IMR-90 (cell line): ENCODE data around the gene FCMR. TPM values are rescaled to one million over a fixed set of nuclear protein-coding genes. Genes with fewer than 3 reads are reported as not detected.

Experiments used
- ATAC-seq: fragments of 200-7000 bp; cut with Tn5 transposase; 2 replicates; pipeline ENCODE4 v1.9.1; 2020; ENCODE audit warnings: low read depth, mild to moderate bottlenecking, moderate library complexity
- BruUV-seq: library from RNA; stranded (reverse); fragments of 400-500 nt; replicated peaks from 2 replicates; lab custom pipeline; 2021; lab: Mats Ljungman, UMichigan
- CTCF ChIA-PET: fragments of 300-600 bp; formaldehyde crosslinking; extraction: SDS; loops from one replicate; lab custom pipeline; 2021; ENCODE audit warnings: antibody characterized with exemption; lab: Yijun Ruan, JAX
- POLR2A ChIA-PET: fragments of 300-600 bp; sonication (Branson Sonifier 250); formaldehyde crosslinking; loops from one replicate; lab custom pipeline; 2022; ENCODE audit warnings: antibody characterized with exemption; ENCODE audit not compliant: unreplicated experiment; lab: Charles Lee
- DNase-seq: peaks from one replicate; pipeline ENCODE4 v3.0.0; 2013
- H2AFZ ChIP-seq: replicated peaks from 2 replicates; pipeline ENCODE3; 2013; ENCODE audit warnings: low read length, mild to moderate bottlenecking; ENCODE audit not compliant: poor library complexity
- H2AK5ac ChIP-seq: 2 replicates; pipeline ENCODE4 v1.6.1; 2013; ENCODE audit warnings: low read depth, low read length, inconsistent platforms
- H2AK9ac ChIP-seq: replicated peaks from 2 replicates; pipeline ENCODE3; 2013; ENCODE audit warnings: mild to moderate bottlenecking, low read depth, low read length, moderate library complexity; ENCODE audit not compliant: poor library complexity
- H2BK120ac ChIP-seq: 2 replicates; pipeline ENCODE4 v1.6.1; 2013; ENCODE audit warnings: low read depth, low read length, inconsistent platforms
- H2BK15ac ChIP-seq: 3 replicates; pipeline ENCODE4 v1.6.1; 2013; ENCODE audit warnings: low read depth, low read length, inconsistent platforms
- H2BK20ac ChIP-seq: 2 replicates; pipeline ENCODE4 v1.6.1; 2013; ENCODE audit warnings: low read depth, mild to moderate bottlenecking, inconsistent platforms, low read length, moderate library complexity
- H2BK5ac ChIP-seq: 2 replicates; pipeline ENCODE4 v1.6.1; 2013; ENCODE audit warnings: mild to moderate bottlenecking, low read depth, low read length, inconsistent platforms; ENCODE audit not compliant: poor library complexity, severe bottlenecking
- H3K14ac ChIP-seq: replicated peaks from 2 replicates; pipeline ENCODE4 v1.6.1; 2013; ENCODE audit warnings: low read depth, low read length, inconsistent platforms
- H3K18ac ChIP-seq: 2 replicates; pipeline ENCODE4 v1.6.1; 2013; ENCODE audit warnings: low read depth, low read length, control low read depth
- H3K23ac ChIP-seq: 2 replicates; pipeline ENCODE4 v1.6.1; 2013; ENCODE audit warnings: low read depth, low read length, inconsistent platforms
- H3K27ac ChIP-seq: 2 replicates; pipeline ENCODE4 v1.5.1; 2013; ENCODE audit warnings: mild to moderate bottlenecking, control low read depth, low read length; ENCODE audit not compliant: insufficient read depth
- H3K27me3 ChIP-seq: 2 replicates; pipeline ENCODE4 v1.6.1; 2013; ENCODE audit warnings: low read length; ENCODE audit not compliant: control insufficient read depth, insufficient read depth
- H3K36me3 ChIP-seq: 2 replicates; pipeline ENCODE4 v1.6.1; 2013; ENCODE audit warnings: low read length, mixed read lengths; ENCODE audit not compliant: control insufficient read depth, insufficient read depth
- H3K4ac ChIP-seq: 2 replicates; pipeline ENCODE4 v1.6.1; 2013; ENCODE audit warnings: low read depth, low read length, inconsistent platforms
- H3K4me1 ChIP-seq: 2 replicates; pipeline ENCODE4 v1.6.1; 2013; ENCODE audit warnings: low read length, mixed read lengths; ENCODE audit not compliant: control insufficient read depth, insufficient read depth
- H3K4me2 ChIP-seq: 2 replicates; pipeline ENCODE4 v1.6.1; 2013; ENCODE audit warnings: low read depth, mild to moderate bottlenecking, control low read depth, low read length, moderate library complexity
- H3K4me3 ChIP-seq: 2 replicates; pipeline ENCODE4 v1.5.1; 2013; ENCODE audit warnings: low read depth, mild to moderate bottlenecking, control low read depth, low read length, moderate library complexity; ENCODE audit not compliant: insufficient read depth
- H3K56ac ChIP-seq: 2 replicates; pipeline ENCODE4 v1.6.1; 2013; ENCODE audit warnings: low read length, inconsistent platforms; ENCODE audit not compliant: insufficient read depth; ENCODE audit errors: extremely low read depth
- H3K79me1 ChIP-seq, 2 experiments: 2 replicates each; pipeline ENCODE4 v1.6.1; 2013; ENCODE audit warnings: low read length in 2 of 2, inconsistent platforms in 1 of 2, low read depth in 1 of 2
- H3K9ac ChIP-seq: 2 replicates; pipeline ENCODE4 v1.6.1; 2013; ENCODE audit warnings: low read depth, low read length, control low read depth
- H3K9me1 ChIP-seq: 2 replicates; pipeline ENCODE4 v1.6.1; 2013; ENCODE audit warnings: low read length, inconsistent platforms; ENCODE audit not compliant: insufficient read depth
- H3K9me3 ChIP-seq: 2 replicates; pipeline ENCODE4 v1.6.1; 2013; ENCODE audit warnings: low read length; ENCODE audit not compliant: control insufficient read depth, insufficient read depth
- H4K20me1 ChIP-seq: 2 replicates; pipeline ENCODE4 v1.6.1; 2013; ENCODE audit warnings: low read length, inconsistent platforms; ENCODE audit not compliant: insufficient read depth
- H4K5ac ChIP-seq: 2 replicates; pipeline ENCODE4 v1.6.1; 2013; ENCODE audit warnings: mild to moderate bottlenecking, low read depth, low read length, control low read depth
- H4K8ac ChIP-seq, 2 experiments: 2 replicates each; pipeline ENCODE4 v1.6.1; 2013; ENCODE audit warnings: low read depth in 2 of 2, low read length in 2 of 2, control low read depth in 1 of 2, inconsistent platforms in 1 of 2
- H4K91ac ChIP-seq: 2 replicates; pipeline ENCODE4 v1.6.1; 2013; ENCODE audit warnings: low read depth, low read length, inconsistent platforms; ENCODE audit not compliant: insufficient read depth
- BHLHE40 ChIP-seq: fragments of 150-350 bp; IDR thresholded peaks from 2 replicates; pipeline ENCODE4 v1.6.1; 2016; ENCODE audit warnings: mild to moderate bottlenecking, low read depth, low read length
- CEBPB ChIP-seq: IDR thresholded peaks from 2 replicates; pipeline ENCODE4 v1.6.1; 2012; ENCODE audit warnings: low read depth, low read length, improper control_type of control experiment
- CHD1 ChIP-seq: IDR thresholded peaks from 2 replicates; pipeline ENCODE4 v1.6.1; 2012; ENCODE audit warnings: low read depth, low read length, improper control_type of control experiment
- FOS ChIP-seq: fragments of 150-350 bp; IDR thresholded peaks from 2 replicates; pipeline ENCODE4 v1.6.1; 2016; ENCODE audit warnings: low read depth, low read length
- MAFK ChIP-seq: IDR thresholded peaks from 2 replicates; pipeline ENCODE4 v1.6.1; 2012; ENCODE audit warnings: low read depth, low read length, improper control_type of control experiment
- MAZ ChIP-seq: IDR thresholded peaks from 2 replicates; pipeline ENCODE4 v1.6.1; 2012; ENCODE audit warnings: low read depth, mild to moderate bottlenecking, low read length, improper control_type of control experiment, moderate library complexity, borderline replicate concordance
- MXI1 ChIP-seq: IDR thresholded peaks from 2 replicates; pipeline ENCODE4 v1.6.1; 2012; ENCODE audit warnings: low read depth, mild to moderate bottlenecking, low read length, moderate library complexity, borderline replicate concordance
- NFE2L2 ChIP-seq: fragments of 150-350 bp; IDR thresholded peaks from 2 replicates; pipeline ENCODE4 v1.6.1; 2016; ENCODE audit warnings: low read depth, mild to moderate bottlenecking, low read length
- POLR2A ChIP-seq: IDR thresholded peaks from 2 replicates; pipeline ENCODE4 v1.6.1; 2012; ENCODE audit warnings: mild to moderate bottlenecking, low read depth, low read length
- RAD21 ChIP-seq: IDR thresholded peaks from 2 replicates; pipeline ENCODE4 v1.6.1; 2012; ENCODE audit warnings: low read length, improper control_type of control experiment
- RCOR1 ChIP-seq: IDR thresholded peaks from 2 replicates; pipeline ENCODE4 v1.6.1; 2012; ENCODE audit warnings: mild to moderate bottlenecking, low read length, improper control_type of control experiment; ENCODE audit not compliant: insufficient replicate concordance
- RFX5 ChIP-seq: IDR thresholded peaks from 2 replicates; pipeline ENCODE4 v1.8.0; 2012; ENCODE audit warnings: low read depth, mild to moderate bottlenecking, low read length, moderate library complexity
- SMC3 ChIP-seq: fragments of 150-350 bp; IDR thresholded peaks from 2 replicates; pipeline ENCODE4 v1.6.1; 2016; ENCODE audit warnings: low read depth, mild to moderate bottlenecking, antibody characterized with exemption, low read length, moderate library complexity
- WGBS, 2 experiments: methylation state at CpG; one replicate each; pipeline versions ENCODE4 v1.1.5 to v1.1.7; 2013; ENCODE audit warnings: missing lambda C conversion rate in 2 of 2; ENCODE audit not compliant: insufficient read length in 1 of 2; ENCODE audit errors: extremely low coverage in 2 of 2; 5-methylcytosine and 5-hydroxymethylcytosine counted together
- dilution Hi-C: fragments of 300-500 bp; cut with HindIII; formaldehyde crosslinking; loops from one replicate; pipeline ENCODE4 v1.14.3; 2018; ENCODE audit warnings: low sequenced_read_pairs; ENCODE audit not compliant: unreplicated experiment
- in situ Hi-C: fragments of 300-500 bp; cut with MboI; formaldehyde crosslinking; loops from 3 replicates; pipeline ENCODE4 v1.14.3; 2019; ENCODE audit warnings: low sequenced_read_pairs, inconsistent platforms, mixed read lengths
- intact Hi-C: fragments of 100-400 bp; cut with micrococcal nuclease; formaldehyde crosslinking; loops from 2 replicates; pipeline ENCODE4 v1.10.0; 2022
- polyA plus RNA-seq, 3 experiments: library from polyadenylated mRNA; depleted of rRNA; stranded (reverse); fragments of >200 nt; gene quantifications; 2 replicates each; pipeline ENCODE4 v1.2.3, GENCODE V29; 2012; ENCODE audit warnings: low replicate concordance in 1 of 3
- total RNA-seq: library from RNA; depleted of rRNA; stranded (reverse); fragments of >200 nt; gene quantifications from 2 replicates; pipeline ENCODE4 v1.2.3, GENCODE V29; 2012
- TF ChIP-seq, protein P1 (sequence below): fragments of 150-350 bp; IDR thresholded peaks from 2 replicates; pipeline ENCODE4 v1.6.1; 2016; ENCODE audit warnings: low read depth, mild to moderate bottlenecking, low read length, moderate library complexity, borderline replicate concordance
- TF ChIP-seq, protein P2 (sequence below): fragments of 150-350 bp; IDR thresholded peaks from 2 replicates; pipeline ENCODE4 v1.6.1; 2017; ENCODE audit warnings: mild to moderate bottlenecking, antibody characterized with exemption, low read length, low read depth
- TF ChIP-seq, protein P3 (sequence below): conservative IDR thresholded peaks from 2 replicates; pipeline ENCODE4 v1.5.1; 2012; ENCODE audit warnings: mild to moderate bottlenecking, low read depth, low read length, improper control_type of control experiment

Gene FCMR
- total and polyA plus RNA-seq, 2 of the 4 experiments (the other 2 are of a cell fraction), result 0.09 TPM; not detected in 1

DNA sequence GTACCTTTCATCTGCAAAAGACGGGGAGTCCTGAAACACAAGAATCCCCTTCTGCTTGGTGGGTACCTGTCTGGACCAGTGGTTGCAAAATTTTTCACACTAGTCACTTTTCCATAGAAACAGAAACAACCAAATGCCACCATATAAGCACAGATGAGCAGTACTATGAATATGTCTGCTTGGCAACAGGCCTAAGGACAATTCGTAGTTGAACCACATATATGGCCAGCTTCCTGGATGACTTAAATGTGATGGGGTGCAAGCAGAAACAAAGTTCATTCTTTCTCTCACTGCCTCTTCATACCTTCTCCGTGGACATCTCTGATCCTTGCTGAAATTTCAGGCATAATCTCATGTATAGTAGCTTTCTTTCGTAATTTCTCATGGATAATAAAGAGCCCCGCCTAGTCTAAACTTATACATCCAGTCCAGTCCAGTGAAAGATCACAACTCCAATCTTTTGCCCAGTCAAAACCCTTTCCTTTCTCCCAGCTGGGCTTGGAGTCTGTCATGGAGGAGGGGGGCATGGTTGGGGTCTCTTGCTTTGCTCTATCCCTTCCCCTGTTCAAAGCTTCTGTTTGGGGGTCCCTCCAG is 41.5 kb upstream of the FCMR start:
- Histone ChIP-seq H3K23ac (no peak overlapping the region), H3K79me1 (no peaks in the 10 kb centered on the region), H3K56ac (no peak overlapping the region), H2AK5ac (no peak overlapping the region), H4K8ac (no peak overlapping the region), H3K9me1 (no peaks in the 10 kb centered on the region; the same call in 1 of the 2 replicates), H3K9me3 (no peaks in the 10 kb centered on the region), H4K5ac (no peak overlapping the region), H3K4me2 (no peak overlapping the region), H3K9ac (no peak overlapping the region), H2BK20ac (no peak overlapping the region), H3K27me3 (peaks cover 26% of the 10 kb centered on the region), H2BK5ac (no peak overlapping the region), H4K20me1 (no peaks in the 10 kb centered on the region), H2AFZ (no peak overlapping the region), H3K4ac (no peak overlapping the region), H3K4me1 (no peaks in the 10 kb centered on the region), H3K4me3 (no peak overlapping the region), H3K36me3 (no peaks in the 10 kb centered on the region), H4K91ac (no peak overlapping the region), H3K27ac (no peak overlapping the region), H2BK15ac (no peak overlapping the region), H3K14ac (no peak overlapping the region), H2BK120ac (no peak overlapping the region), H2AK9ac (no peak overlapping the region), H3K18ac (no peak overlapping the region)
- ATAC-seq (no peak), DNase-seq (peak; percentile 37)
- intact Hi-C loops (no loop called here), dilution Hi-C loops (no loop called here), in situ Hi-C loops (no loop called here)
- TF ChIP-seq NFE2L2, result no peak
- no peak for TF ChIP-seq CEBPB
- TF ChIP-seq, protein P1, sequence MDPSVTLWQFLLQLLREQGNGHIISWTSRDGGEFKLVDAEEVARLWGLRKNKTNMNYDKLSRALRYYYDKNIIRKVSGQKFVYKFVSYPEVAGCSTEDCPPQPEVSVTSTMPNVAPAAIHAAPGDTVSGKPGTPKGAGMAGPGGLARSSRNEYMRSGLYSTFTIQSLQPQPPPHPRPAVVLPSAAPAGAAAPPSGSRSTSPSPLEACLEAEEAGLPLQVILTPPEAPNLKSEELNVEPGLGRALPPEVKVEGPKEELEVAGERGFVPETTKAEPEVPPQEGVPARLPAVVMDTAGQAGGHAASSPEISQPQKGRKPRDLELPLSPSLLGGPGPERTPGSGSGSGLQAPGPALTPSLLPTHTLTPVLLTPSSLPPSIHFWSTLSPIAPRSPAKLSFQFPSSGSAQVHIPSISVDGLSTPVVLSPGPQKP, result no peak
- no peak for TF ChIP-seq RFX5
- TF ChIP-seq MAFK, result no peak
- TF ChIP-seq FOS, result no peak
- no peak for TF ChIP-seq POLR2A
- TF ChIP-seq SMC3, result no peak
- TF ChIP-seq, protein P2, sequence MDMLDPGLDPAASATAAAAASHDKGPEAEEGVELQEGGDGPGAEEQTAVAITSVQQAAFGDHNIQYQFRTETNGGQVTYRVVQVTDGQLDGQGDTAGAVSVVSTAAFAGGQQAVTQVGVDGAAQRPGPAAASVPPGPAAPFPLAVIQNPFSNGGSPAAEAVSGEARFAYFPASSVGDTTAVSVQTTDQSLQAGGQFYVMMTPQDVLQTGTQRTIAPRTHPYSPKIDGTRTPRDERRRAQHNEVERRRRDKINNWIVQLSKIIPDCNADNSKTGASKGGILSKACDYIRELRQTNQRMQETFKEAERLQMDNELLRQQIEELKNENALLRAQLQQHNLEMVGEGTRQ, result no peak
- TF ChIP-seq CHD1, result no peak
- no peak for TF ChIP-seq MXI1
- no peak for TF ChIP-seq RAD21
- no peak for TF ChIP-seq BHLHE40
- TF ChIP-seq, protein P3, sequence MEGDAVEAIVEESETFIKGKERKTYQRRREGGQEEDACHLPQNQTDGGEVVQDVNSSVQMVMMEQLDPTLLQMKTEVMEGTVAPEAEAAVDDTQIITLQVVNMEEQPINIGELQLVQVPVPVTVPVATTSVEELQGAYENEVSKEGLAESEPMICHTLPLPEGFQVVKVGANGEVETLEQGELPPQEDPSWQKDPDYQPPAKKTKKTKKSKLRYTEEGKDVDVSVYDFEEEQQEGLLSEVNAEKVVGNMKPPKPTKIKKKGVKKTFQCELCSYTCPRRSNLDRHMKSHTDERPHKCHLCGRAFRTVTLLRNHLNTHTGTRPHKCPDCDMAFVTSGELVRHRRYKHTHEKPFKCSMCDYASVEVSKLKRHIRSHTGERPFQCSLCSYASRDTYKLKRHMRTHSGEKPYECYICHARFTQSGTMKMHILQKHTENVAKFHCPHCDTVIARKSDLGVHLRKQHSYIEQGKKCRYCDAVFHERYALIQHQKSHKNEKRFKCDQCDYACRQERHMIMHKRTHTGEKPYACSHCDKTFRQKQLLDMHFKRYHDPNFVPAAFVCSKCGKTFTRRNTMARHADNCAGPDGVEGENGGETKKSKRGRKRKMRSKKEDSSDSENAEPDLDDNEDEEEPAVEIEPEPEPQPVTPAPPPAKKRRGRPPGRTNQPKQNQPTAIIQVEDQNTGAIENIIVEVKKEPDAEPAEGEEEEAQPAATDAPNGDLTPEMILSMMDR, result no peak
- TF ChIP-seq RCOR1, result no peak
- no peak for TF ChIP-seq MAZ
- no CpG with 5 or more reads among the region's 5 CpGs for WGBS, 2 experiments
- BruUV-seq, result no TSS peak
- ChIA-PET POLR2A (no interaction called here), CTCF (no interaction called here)
